AG08396 (cell line): Measurements from ENCODE around the gene EEPD1.
"Not testable (repeated sequence)": the region's sequence is repeated elsewhere in the genome, so short reads cannot be mapped to it uniquely, and the experiment has no call there.

Source experiments
- DNase-seq: peaks from one replicate; pipeline ENCODE4 v3.0.0; 2012; ENCODE audit warnings: low spot score, mixed read lengths

Gene EEPD1

GRCh38 chr7:36217211-36217960 is 64.3 kb downstream of the EEPD1 start:
- no peak for DNase-seq

GRCh38 chr7:36217961-36218284 is 64.9 kb downstream of the EEPD1 start:
- no peak for DNase-seq

GRCh38 chr7:36219429-36219828 is 66.4 kb downstream of the EEPD1 start:
- no peak for DNase-seq

- no peak for DNase-seq
Observed at GRCh38 chr7:36223851-36224250, 70.8 kb downstream of the EEPD1 start.

GRCh38 chr7:36224934-36225858 is 72.1 kb downstream of the EEPD1 start:
- no peak for DNase-seq

- no peak for DNase-seq
Observed at GRCh38 chr7:36226151-36226550, 73.1 kb downstream of the EEPD1 start.

- DNase-seq, result peak; percentile 84
Observed at GRCh38 chr7:36227223-36227622, 74.2 kb downstream of the EEPD1 start.

GRCh38 chr7:36228039-36228438 is 75.0 kb downstream of the EEPD1 start:
- no peak for DNase-seq

- DNase-seq, result no peak
Observed at GRCh38 chr7:36231406-36231805, 78.4 kb downstream of the EEPD1 start.

GRCh38 chr7:36232555-36232954 is 79.5 kb downstream of the EEPD1 start:
- no peak for DNase-seq

GRCh38 chr7:36232971-36233550 is 80.0 kb downstream of the EEPD1 start:
- DNase-seq, result no peak

GRCh38 chr7:36236073-36236472 is 83.0 kb downstream of the EEPD1 start:
- no peak for DNase-seq

- DNase-seq, result no peak
Observed at GRCh38 chr7:36238138-36238537, 85.1 kb downstream of the EEPD1 start.

GRCh38 chr7:36243356-36243755 is 90.3 kb downstream of the EEPD1 start:
- DNase-seq, result not testable (repeated sequence)

GRCh38 chr7:36244001-36244400 is 90.9 kb downstream of the EEPD1 start:
- not testable (repeated sequence) for DNase-seq

GRCh38 chr7:36244429-36244828 is 91.4 kb downstream of the EEPD1 start:
- DNase-seq, result no peak

- no peak for DNase-seq
Observed at GRCh38 chr7:36245684-36246299, 92.7 kb downstream of the EEPD1 start.

GRCh38 chr7:36249091-36249490 is 96.0 kb downstream of the EEPD1 start:
- no peak for DNase-seq

GRCh38 chr7:36253699-36254098 is 100.6 kb downstream of the EEPD1 start:
- no peak for DNase-seq

- not testable (repeated sequence) for DNase-seq
Observed at GRCh38 chr7:36258510-36259259, 105.6 kb downstream of the EEPD1 start.

GRCh38 chr7:36260481-36260880 is 107.4 kb downstream of the EEPD1 start:
- DNase-seq, result no peak
